ENCODE results near the gene TTC32. TPM values are rescaled to one million over a fixed set of nuclear protein-coding genes. Genes with fewer than 3 reads are reported as not detected.

TTC32 gene
- total RNA-seq, 1 donor from 2014 or later = 15.3 TPM

- no peaks in the 10 kb centered on the region for H3K9me3 Mint-ChIP-seq (ENCODE audit: unreplicated experiment)
- peaks cover 3% of the 10 kb centered on the region for H3K27me3 Mint-ChIP-seq (ENCODE audit: unreplicated experiment)
- peaks cover 5% of the 10 kb centered on the region for H3K4me1 Mint-ChIP-seq (ENCODE audit: low read depth, unreplicated experiment)
- TF ChIP-seq, protein P1, sequence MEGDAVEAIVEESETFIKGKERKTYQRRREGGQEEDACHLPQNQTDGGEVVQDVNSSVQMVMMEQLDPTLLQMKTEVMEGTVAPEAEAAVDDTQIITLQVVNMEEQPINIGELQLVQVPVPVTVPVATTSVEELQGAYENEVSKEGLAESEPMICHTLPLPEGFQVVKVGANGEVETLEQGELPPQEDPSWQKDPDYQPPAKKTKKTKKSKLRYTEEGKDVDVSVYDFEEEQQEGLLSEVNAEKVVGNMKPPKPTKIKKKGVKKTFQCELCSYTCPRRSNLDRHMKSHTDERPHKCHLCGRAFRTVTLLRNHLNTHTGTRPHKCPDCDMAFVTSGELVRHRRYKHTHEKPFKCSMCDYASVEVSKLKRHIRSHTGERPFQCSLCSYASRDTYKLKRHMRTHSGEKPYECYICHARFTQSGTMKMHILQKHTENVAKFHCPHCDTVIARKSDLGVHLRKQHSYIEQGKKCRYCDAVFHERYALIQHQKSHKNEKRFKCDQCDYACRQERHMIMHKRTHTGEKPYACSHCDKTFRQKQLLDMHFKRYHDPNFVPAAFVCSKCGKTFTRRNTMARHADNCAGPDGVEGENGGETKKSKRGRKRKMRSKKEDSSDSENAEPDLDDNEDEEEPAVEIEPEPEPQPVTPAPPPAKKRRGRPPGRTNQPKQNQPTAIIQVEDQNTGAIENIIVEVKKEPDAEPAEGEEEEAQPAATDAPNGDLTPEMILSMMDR (IDR thresholded peaks at IDR 0.05; ENCODE audit: partially characterized antibody, unreplicated experiment) = no peak
- no peak for DNase-seq
- no peaks in the 10 kb centered on the region for H3K36me3 Mint-ChIP-seq (ENCODE audit: unreplicated experiment)
- H3K27ac Mint-ChIP-seq (ENCODE audit: unreplicated experiment) = no peak overlapping the region
- no peak overlapping the region for H3K4me3 Mint-ChIP-seq (ENCODE audit: unreplicated experiment)
Observed at GRCh38 chr2:19860022-19860421, 41.8 kb downstream of the TTC32 start.

- Mint-ChIP-seq H3K36me3 (ENCODE audit: unreplicated experiment) (no peaks in the 10 kb centered on the region), H3K9me3 (ENCODE audit: unreplicated experiment) (no peaks in the 10 kb centered on the region), H3K27me3 (ENCODE audit: unreplicated experiment) (peaks cover 3% of the 10 kb centered on the region), H3K27ac (ENCODE audit: unreplicated experiment) (no peak overlapping the region), H3K4me1 (ENCODE audit: low read depth, unreplicated experiment) (peaks cover 4% of the 10 kb centered on the region), H3K4me3 (ENCODE audit: unreplicated experiment) (no peak overlapping the region)
- no peak for DNase-seq
- TF ChIP-seq, protein P1 (IDR thresholded peaks at IDR 0.05; ENCODE audit: partially characterized antibody, unreplicated experiment) = no peak
Observed at GRCh38 chr2:19859565-19859964, 42.2 kb downstream of the TTC32 start.

DNA sequence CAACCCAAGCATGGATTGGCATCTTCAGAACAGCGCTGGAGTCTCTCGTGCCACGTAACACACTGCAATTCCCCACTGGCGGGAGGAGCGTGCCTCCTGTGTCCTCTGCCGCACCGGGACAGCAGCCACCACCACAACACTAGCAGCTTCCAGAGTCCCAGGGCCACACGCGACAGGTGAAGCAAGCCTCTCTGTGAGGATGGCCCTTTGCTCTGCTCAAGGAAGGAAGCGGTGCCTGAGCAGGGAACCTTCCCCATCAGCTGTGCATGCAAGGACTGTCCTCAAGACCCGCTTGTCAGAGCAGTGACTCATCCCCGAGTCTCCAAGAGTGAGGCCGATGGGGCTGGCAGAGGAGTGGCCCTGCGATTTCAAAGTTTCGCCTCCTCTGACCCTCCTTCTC lies 44.0 kb downstream of the TTC32 start:
- TF ChIP-seq, protein P1 (IDR thresholded peaks at IDR 0.05; ENCODE audit: partially characterized antibody, unreplicated experiment) = no peak
- H3K27ac Mint-ChIP-seq (ENCODE audit: unreplicated experiment) = no peak overlapping the region
- H3K9me3 Mint-ChIP-seq (ENCODE audit: unreplicated experiment) = no peaks in the 10 kb centered on the region
- DNase-seq = no peak
- peaks cover 2% of the 10 kb centered on the region for H3K27me3 Mint-ChIP-seq (ENCODE audit: unreplicated experiment)
- no peak overlapping the region for H3K4me3 Mint-ChIP-seq (ENCODE audit: unreplicated experiment)
- peaks cover 3% of the 10 kb centered on the region for H3K4me1 Mint-ChIP-seq (ENCODE audit: low read depth, unreplicated experiment)
- H3K36me3 Mint-ChIP-seq (ENCODE audit: unreplicated experiment) = no peaks in the 10 kb centered on the region

DNA sequence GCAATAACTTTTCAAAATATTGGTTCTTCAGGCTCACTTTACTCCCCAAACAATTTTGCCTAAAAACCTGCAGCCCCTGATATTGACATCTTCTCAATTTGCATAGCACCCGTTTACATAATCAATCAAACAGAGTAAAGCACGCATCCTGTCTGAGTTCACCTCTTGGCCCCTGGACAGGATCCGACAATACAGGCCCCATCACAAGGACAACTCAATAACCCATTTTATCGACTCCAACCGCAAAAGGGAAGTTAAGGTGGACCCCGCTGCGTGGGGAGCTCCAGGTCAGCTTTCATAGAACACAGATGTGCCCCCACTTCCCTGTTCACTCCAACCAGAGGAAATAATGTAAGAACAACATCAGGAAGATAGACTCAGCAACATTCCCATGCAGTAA lies 44.7 kb downstream of the TTC32 start:
- TF ChIP-seq, protein P1 (IDR thresholded peaks at IDR 0.05; ENCODE audit: partially characterized antibody, unreplicated experiment) = no peak
- Mint-ChIP-seq H3K27ac (ENCODE audit: unreplicated experiment) (no peak overlapping the region), H3K36me3 (ENCODE audit: unreplicated experiment) (no peaks in the 10 kb centered on the region)

GRCh38 chr2:19855542-19856431 lies 46.0 kb downstream of the TTC32 start:
- Mint-ChIP-seq H3K9me3 (ENCODE audit: unreplicated experiment) (no peaks in the 10 kb centered on the region), H3K4me1 (ENCODE audit: low read depth, unreplicated experiment) (peaks cover 3% of the 10 kb centered on the region), H3K27ac (ENCODE audit: unreplicated experiment) (no peak overlapping the region), H3K27me3 (ENCODE audit: unreplicated experiment) (peaks cover 2% of the 10 kb centered on the region), H3K4me3 (ENCODE audit: unreplicated experiment) (no peak overlapping the region), H3K36me3 (ENCODE audit: unreplicated experiment) (no peaks in the 10 kb centered on the region)
- TF ChIP-seq, protein P1 (IDR thresholded peaks at IDR 0.05; ENCODE audit: partially characterized antibody, unreplicated experiment) = no peak
- no peak for DNase-seq

More for the DNA sequence above, 44.7 kb downstream of the TTC32 start:
- Mint-ChIP-seq H3K9me3 (ENCODE audit: unreplicated experiment) (no peaks in the 10 kb centered on the region), H3K4me3 (ENCODE audit: unreplicated experiment) (no peak overlapping the region), H3K27me3 (ENCODE audit: unreplicated experiment) (peaks cover 2% of the 10 kb centered on the region), H3K4me1 (ENCODE audit: low read depth, unreplicated experiment) (peaks cover 3% of the 10 kb centered on the region)
- no peak for DNase-seq
